Ishikawa (cell line): ENCODE measurements around the gene ZNF783.

Source experiments
- CEBPB ChIP-seq: IDR thresholded peaks from 2 replicates; pipeline ENCODE4 v1.6.1; 2012
- CREB1 ChIP-seq: IDR thresholded peaks from 2 replicates; pipeline ENCODE4 v1.6.1; 2012; ENCODE audit warnings: low read depth
- EGR1 ChIP-seq: IDR thresholded peaks from 2 replicates; pipeline ENCODE4 v1.6.1; 2012
- EP300 ChIP-seq: IDR thresholded peaks from 2 replicates; pipeline ENCODE4 v1.6.1; 2012; ENCODE audit warnings: borderline replicate concordance
- FOXM1 ChIP-seq: IDR thresholded peaks from 2 replicates; pipeline ENCODE4 v1.6.1; 2012; ENCODE audit warnings: low read depth, borderline replicate concordance
- MAX ChIP-seq: IDR thresholded peaks from 2 replicates; pipeline ENCODE4 v1.6.1; 2012
- NFIC ChIP-seq: IDR thresholded peaks from 2 replicates; pipeline ENCODE4 v1.6.1; 2012
- RAD21 ChIP-seq: IDR thresholded peaks from 2 replicates; pipeline ENCODE4 v1.6.1; 2012; ENCODE audit warnings: low read depth
- REST ChIP-seq: IDR thresholded peaks from 2 replicates; pipeline ENCODE4 v1.6.1; 2012; ENCODE audit warnings: low read depth, mild to moderate bottlenecking
- TAF1 ChIP-seq: IDR thresholded peaks from 2 replicates; pipeline ENCODE4 v1.6.1; 2012; ENCODE audit warnings: low read depth, mild to moderate bottlenecking
- TCF12 ChIP-seq: IDR thresholded peaks from 2 replicates; pipeline ENCODE4 v1.6.1; 2012; ENCODE audit warnings: low read depth
- TEAD4 ChIP-seq: IDR thresholded peaks from 2 replicates; pipeline ENCODE4 v1.6.1; 2012
- USF1 ChIP-seq: IDR thresholded peaks from 2 replicates; pipeline ENCODE4 v1.6.1; 2012
- YY1 ChIP-seq: IDR thresholded peaks from 2 replicates; pipeline ENCODE4 v1.6.1; 2012; ENCODE audit warnings: low read depth
- ZBTB7A ChIP-seq: IDR thresholded peaks from 2 replicates; pipeline ENCODE4 v1.6.1; 2012; ENCODE audit warnings: low read depth

ZNF783 gene

GRCh38 chr7:149316606-149317005, 54.6 kb downstream of the ZNF783 start:
- TF ChIP-seq CREB1, result no peak
- TF ChIP-seq RAD21, result no peak
- no peak for TF ChIP-seq MAX
- no peak for TF ChIP-seq TCF12
- no peak for TF ChIP-seq YY1
- no peak for TF ChIP-seq TAF1
- TF ChIP-seq REST, result no peak
- no peak for TF ChIP-seq TEAD4
- TF ChIP-seq EGR1, result no peak
- TF ChIP-seq USF1, result no peak
- TF ChIP-seq FOXM1, result no peak
- no peak for TF ChIP-seq CEBPB
- no peak for TF ChIP-seq ZBTB7A
- TF ChIP-seq EP300, result no peak

- no peak for TF ChIP-seq TCF12
- TF ChIP-seq MAX, result no peak
Observed at GRCh38 chr7:149317496-149317895, 55.5 kb downstream of the ZNF783 start.

- no peak for TF ChIP-seq EP300
- TF ChIP-seq RAD21, result no peak
- TF ChIP-seq TEAD4, result no peak
- no peak for TF ChIP-seq EGR1
- no peak for TF ChIP-seq CEBPB
- no peak for TF ChIP-seq ZBTB7A
- TF ChIP-seq NFIC, result no peak
- no peak for TF ChIP-seq TAF1
- no peak for TF ChIP-seq CREB1
- TF ChIP-seq FOXM1, result no peak
- TF ChIP-seq REST, result no peak
- TF ChIP-seq YY1, result no peak
- TF ChIP-seq MAX, result no peak
- TF ChIP-seq TCF12, result no peak
- TF ChIP-seq USF1, result no peak
Observed at GRCh38 chr7:149317986-149318672, 56.1 kb downstream of the ZNF783 start.

GRCh38 chr7:149319376-149319775, 57.4 kb downstream of the ZNF783 start:
- TF ChIP-seq CEBPB (no peak), ZBTB7A (no peak), FOXM1 (no peak), NFIC (no peak), TCF12 (no peak), TEAD4 (no peak), RAD21 (no peak), TAF1 (no peak), CREB1 (no peak), YY1 (no peak), REST (no peak), MAX (no peak), EGR1 (no peak), USF1 (no peak), EP300 (no peak)
